ENCODE data around the gene CFAP100. TPM values are rescaled to one million over a fixed set of nuclear protein-coding genes. Genes with fewer than 3 reads are reported as not detected.

The CFAP100 gene
- total and polyA plus RNA-seq, 12 donors, result not detected

- DNase-seq (no peak), ATAC-seq (no peak)
- intact Hi-C loops (cut with DNase I), result no loop called here
- no peaks in the 10 kb centered on the region for H3K9me3 ChIP-seq
- 83 to 93% methylated on average over 15 of the region's 15 CpGs for WGBS, 2 donors
- H3K36me3 ChIP-seq, result no peaks in the 10 kb centered on the region
- no peak overlapping the region for H3K27ac ChIP-seq
- no peak overlapping the region for H3K4me3 ChIP-seq
- no peak for TF ChIP-seq CTCF (IDR thresholded peaks at IDR 0.05)
- H3K4me1 ChIP-seq, result peaks cover 0 to 22% (median 10%) of the 10 kb centered on the region in 9 donors
- H3K27me3 ChIP-seq, result no peaks in the 10 kb centered on the region
Observed at GRCh38 chr3:126482503-126483255, 88.0 kb downstream of the CFAP100 start.

- Histone ChIP-seq H3K27ac (no peak overlapping the region), H3K4me3 (no peak overlapping the region), H3K9me3 (no peaks in the 10 kb centered on the region), H3K4me1 (peaks cover 0 to 23% (median 10%) of the 10 kb centered on the region in 9 donors), H3K27me3 (no peaks in the 10 kb centered on the region), H3K36me3 (no peaks in the 10 kb centered on the region)
- intact Hi-C loops (cut with DNase I), result no loop called here
- ATAC-seq, result no peak
- TF ChIP-seq CTCF (IDR thresholded peaks at IDR 0.05), result no peak
- 86 to 90% methylated on average over 14 of the region's 14 CpGs for WGBS, 2 donors
- DNase-seq, result no peak
Observed at GRCh38 chr3:126483321-126483761, 88.6 kb downstream of the CFAP100 start.

- no peak overlapping the region for H3K27ac ChIP-seq
- 83 to 90% methylated on average over 3 of the region's 3 CpGs for WGBS, 2 donors
- ATAC-seq, result no peak
- no peaks in the 10 kb centered on the region for H3K27me3 ChIP-seq
- no peak overlapping the region for H3K4me3 ChIP-seq
- no peak for TF ChIP-seq CTCF (IDR thresholded peaks at IDR 0.05)
- H3K4me1 ChIP-seq, result peaks cover 0 to 23% (median 10%) of the 10 kb centered on the region in 9 donors
- DNase-seq, result no peak
- H3K36me3 ChIP-seq, result no peaks in the 10 kb centered on the region
- intact Hi-C loops (cut with DNase I), result no loop called here
- no peaks in the 10 kb centered on the region for H3K9me3 ChIP-seq
Observed at GRCh38 chr3:126484148-126484547, 89.4 kb downstream of the CFAP100 start.

GRCh38 chr3:126484662-126485061 is 90.0 kb downstream of the CFAP100 start:
- H3K4me3 ChIP-seq, result no peak overlapping the region
- intact Hi-C loops (cut with DNase I), result no loop called here
- TF ChIP-seq CTCF (IDR thresholded peaks at IDR 0.05), result no peak
- no peaks in the 10 kb centered on the region for H3K36me3 ChIP-seq
- H3K9me3 ChIP-seq, result no peaks in the 10 kb centered on the region
- peaks cover 0 to 23% (median 10%) of the 10 kb centered on the region in 9 donors for H3K4me1 ChIP-seq
- 84 to 86% methylated on average over 3 of the region's 3 CpGs for WGBS, 2 donors
- no peak for DNase-seq
- ATAC-seq, result no peak
- no peak overlapping the region for H3K27ac ChIP-seq
- no peaks in the 10 kb centered on the region for H3K27me3 ChIP-seq
